BJ (cell line): ENCODE results near the gene H2BW2. TPM values are rescaled to one million over a fixed set of nuclear protein-coding genes. Genes with fewer than 3 reads are reported as not detected.
"Not testable (repeated sequence)": the region's sequence is repeated elsewhere in the genome, so short reads cannot be mapped to it uniquely, and the experiment has no call there.

Experiments used
- CTCF ChIA-PET: fragments of 350-600 bp; formaldehyde crosslinking; extraction: SDS; loops from one replicate; lab custom pipeline; 2021; ENCODE audit warnings: antibody characterized with exemption, inconsistent platforms; lab: Yijun Ruan, JAX
- POLR2A ChIA-PET: fragments of 300-600 bp; sonication (Branson Sonifier 250); formaldehyde crosslinking; extraction: SDS; loops from one replicate; lab custom pipeline; 2021; ENCODE audit warnings: antibody characterized with exemption; lab: Charles Lee
- DNase-seq: peaks from one replicate; pipeline ENCODE4 v3.0.0-alpha.2; 2011; ENCODE audit warnings: low read depth
- H3K27me3 ChIP-seq: 2 replicates; pipeline ENCODE4 v1.6.0; 2011; ENCODE audit warnings: low read length; ENCODE audit not compliant: control insufficient read depth, insufficient read depth
- H3K36me3 ChIP-seq: 2 replicates; pipeline ENCODE4 v1.5.1; 2011; ENCODE audit warnings: low read length; ENCODE audit not compliant: control insufficient read depth, insufficient read depth
- H3K4me3 ChIP-seq: 2 replicates; pipeline ENCODE4 v1.5.1; 2011; ENCODE audit warnings: low read depth, mild to moderate bottlenecking, control low read depth, low read length
- CTCF ChIP-seq: IDR thresholded peaks from 2 replicates; pipeline ENCODE4 v1.5.1; 2011; ENCODE audit warnings: low read depth, mild to moderate bottlenecking, control low read depth, inconsistent platforms, low read length, moderate library complexity; ENCODE audit not compliant: insufficient read depth
- polyA plus RNA-seq: library from polyadenylated mRNA; depleted of rRNA; stranded (reverse); fragments of >200 nt; gene quantifications from 2 replicates; pipeline ENCODE4 v1.2.3, GENCODE V29; 2011

H2BW2 gene
- polyA plus RNA-seq, 1 experiment = not detected

- Histone ChIP-seq H3K27me3 (no peaks in the 10 kb centered on the region), H3K4me3 (no peak overlapping the region), H3K36me3 (no peaks in the 10 kb centered on the region)
- no peak for DNase-seq
- ChIA-PET POLR2A (no interaction called here), CTCF (no interaction called here)
- no peak for TF ChIP-seq CTCF
Measured at GRCh38 chrX:104018126-104018525, 21.6 kb upstream of the H2BW2 start.

- TF ChIP-seq CTCF = no peak
- no peak for DNase-seq
- H3K4me3 ChIP-seq = no peak overlapping the region
- H3K36me3 ChIP-seq = no peaks in the 10 kb centered on the region
- H3K27me3 ChIP-seq = no peaks in the 10 kb centered on the region
- CTCF ChIA-PET = no interaction called here
- POLR2A ChIA-PET = no interaction called here
Measured at GRCh38 chrX:104041003-104041402, 1.2 kb downstream of the H2BW2 start.

GRCh38 chrX:104045642-104046041 is 5.9 kb downstream of the H2BW2 start:
- DNase-seq = no peak
- CTCF ChIA-PET = no interaction called here
- POLR2A ChIA-PET = no interaction called here

GRCh38 chrX:104047171-104047570 is 7.4 kb downstream of the H2BW2 start:
- CTCF ChIA-PET = no interaction called here
- H3K27me3 ChIP-seq = no peaks in the 10 kb centered on the region

More at GRCh38 chrX:104045642-104046041, 5.9 kb downstream of the H2BW2 start:
- no peak for TF ChIP-seq CTCF
- Histone ChIP-seq H3K36me3 (no peaks in the 10 kb centered on the region), H3K27me3 (no peaks in the 10 kb centered on the region), H3K4me3 (no peak overlapping the region)

GRCh38 chrX:104054956-104055355 is 15.2 kb downstream of the H2BW2 start:
- H3K36me3 ChIP-seq, POLR2A ChIA-PET, H3K27me3 ChIP-seq, DNase-seq, H3K4me3 ChIP-seq, CTCF ChIA-PET: not testable (repeated sequence)

More at GRCh38 chrX:104047171-104047570, 7.4 kb downstream of the H2BW2 start:
- Histone ChIP-seq H3K4me3 (no peak overlapping the region), H3K36me3 (no peaks in the 10 kb centered on the region)
- no peak for TF ChIP-seq CTCF
- POLR2A ChIA-PET = no interaction called here
- DNase-seq = no peak

GRCh38 chrX:104062636-104063035 is 22.9 kb downstream of the H2BW2 start:
- POLR2A ChIA-PET, H3K27me3 ChIP-seq, H3K36me3 ChIP-seq, CTCF ChIA-PET, DNase-seq, H3K4me3 ChIP-seq: not testable (repeated sequence)

GRCh38 chrX:104075778-104076445 is 36.2 kb downstream of the H2BW2 start, which contains the start of gene TMSB15C:
Gene TMSB15C (minus strand): TSS chrX:104076236.
- H3K27me3 ChIP-seq, DNase-seq, H3K36me3 ChIP-seq, POLR2A ChIA-PET, H3K4me3 ChIP-seq, CTCF ChIA-PET: not testable (repeated sequence)

GRCh38 chrX:104077854-104078253 is 38.1 kb downstream of the H2BW2 start:
- CTCF ChIA-PET, H3K27me3 ChIP-seq, POLR2A ChIA-PET, H3K4me3 ChIP-seq, DNase-seq, H3K36me3 ChIP-seq: not testable (repeated sequence)
